OCI-LY7 (cell line): ENCODE results near the gene DNAJB1. TPM values are rescaled to one million over a fixed set of nuclear protein-coding genes. Genes with fewer than 3 reads are reported as not detected.

ENCODE experiments used
- BruUV-seq: library from RNA; stranded (reverse); fragments of 400-500 nt; replicated peaks from 2 replicates; lab custom pipeline; 2021; lab: Mats Ljungman, UMichigan
- CTCF ChIA-PET: fragments of 300-600 bp; sonication (Branson Sonifier 250); formaldehyde crosslinking; loops from one replicate; lab custom pipeline; 2022; ENCODE audit warnings: antibody characterized with exemption; ENCODE audit not compliant: unreplicated experiment; lab: Charles Lee
- POLR2A ChIA-PET: fragments of 300-600 bp; sonication (Branson Sonifier 250); formaldehyde crosslinking; loops from one replicate; lab custom pipeline; 2022; ENCODE audit warnings: antibody characterized with exemption; lab: Charles Lee
- DNase-seq: peaks from one replicate; pipeline ENCODE4 v3.0.0-alpha.2; 2015; ENCODE audit warnings: low spot score
- H2AFZ ChIP-seq: fragments of 200-600 bp; sonication (generic), shearing (Covaris generic); 2 replicates; pipeline ENCODE4 v1.6.1; 2014; ENCODE audit warnings: mild to moderate bottlenecking, antibody characterized with exemption, low read length, moderate library complexity
- H3K27ac ChIP-seq: fragments of 200-600 bp; sonication (generic); 2 replicates; pipeline ENCODE4 v1.5.1; 2014; ENCODE audit warnings: mixed run types, low read depth, mild to moderate bottlenecking, moderate library complexity, low read length, inconsistent platforms; ENCODE audit not compliant: poor library complexity, severe bottlenecking
- H3K36me3 ChIP-seq: fragments of 200-600 bp; sonication (generic); 2 replicates; pipeline ENCODE4 v1.6.1; 2014; ENCODE audit warnings: mild to moderate bottlenecking, antibody characterized with exemption, low read length, moderate library complexity, mixed read lengths; ENCODE audit not compliant: insufficient read depth
- H3K4me1 ChIP-seq: fragments of 200-600 bp; sonication (generic); 2 replicates; pipeline ENCODE4 v1.5.1; 2014; ENCODE audit warnings: mild to moderate bottlenecking, low read length; ENCODE audit not compliant: insufficient read depth, poor library complexity, severe bottlenecking
- H3K4me2 ChIP-seq: fragments of 200-600 bp; sonication (generic); 2 replicates; pipeline ENCODE4 v1.6.1; 2014; ENCODE audit warnings: mild to moderate bottlenecking, low read length
- H3K4me3 ChIP-seq: fragments of 200-600 bp; sonication (generic); 2 replicates; pipeline ENCODE4 v1.5.1; 2014; ENCODE audit warnings: mild to moderate bottlenecking, low read depth, low read length; ENCODE audit not compliant: poor library complexity, severe bottlenecking
- H3K79me2 ChIP-seq: fragments of 200-600 bp; sonication (generic); 2 replicates; pipeline ENCODE4 v1.6.1; 2016; ENCODE audit warnings: low read depth, mild to moderate bottlenecking, low read length, moderate library complexity, mixed read lengths; ENCODE audit not compliant: insufficient read depth
- H3K9me2 ChIP-seq: fragments of 200-600 bp; sonication (generic); 2 replicates; pipeline ENCODE4 v1.6.1; 2016; ENCODE audit warnings: mild to moderate bottlenecking, low read length, mixed read lengths; ENCODE audit not compliant: insufficient read depth
- H3K9me3 ChIP-seq: fragments of 200-600 bp; sonication (generic); 2 replicates; pipeline ENCODE4 v1.6.1; 2014; ENCODE audit warnings: mild to moderate bottlenecking, mixed run types, low read length, mixed read lengths
- H4K20me1 ChIP-seq: fragments of 200-600 bp; sonication (generic); 2 replicates; pipeline ENCODE4 v1.6.1; 2014; ENCODE audit warnings: mild to moderate bottlenecking, antibody characterized with exemption, low read length, moderate library complexity, mixed read lengths; ENCODE audit not compliant: insufficient read depth
- EZH2phosphoT487 ChIP-seq: fragments of 200-600 bp; sonication (generic); IDR thresholded peaks from 2 replicates; pipeline ENCODE4 v1.6.1; 2018; ENCODE audit warnings: low read depth, borderline replicate concordance, mild to moderate bottlenecking, mixed run types, antibody characterized with exemption, low read length, moderate library complexity, mixed read lengths
- intact Hi-C: fragments of 100-400 bp; cut with micrococcal nuclease; formaldehyde crosslinking; loops from one replicate; pipeline ENCODE4 v1.10.0; 2022; ENCODE audit not compliant: unreplicated experiment
- total RNA-seq, 2 experiments: library from RNA; depleted of rRNA in 1 of 2; stranded (reverse); fragments of >200 nt in 1 of 2; shearing (Covaris generic) in 1 of 2; gene quantifications; 2 replicates each; pipeline ENCODE4 v1.2.3, GENCODE V29; 2014 to 2022
- TF ChIP-seq, protein P1 (sequence below): fragments of 200-600 bp; sonication (generic); conservative IDR thresholded peaks from 2 replicates; pipeline ENCODE4 v1.5.1; 2014; ENCODE audit warnings: mild to moderate bottlenecking, antibody characterized with exemption, low read length, moderate library complexity, mixed read lengths

DNAJB1 gene
- total RNA-seq, 2 experiments from 2014 or later = 63.7 to 76.7 TPM

DNA sequence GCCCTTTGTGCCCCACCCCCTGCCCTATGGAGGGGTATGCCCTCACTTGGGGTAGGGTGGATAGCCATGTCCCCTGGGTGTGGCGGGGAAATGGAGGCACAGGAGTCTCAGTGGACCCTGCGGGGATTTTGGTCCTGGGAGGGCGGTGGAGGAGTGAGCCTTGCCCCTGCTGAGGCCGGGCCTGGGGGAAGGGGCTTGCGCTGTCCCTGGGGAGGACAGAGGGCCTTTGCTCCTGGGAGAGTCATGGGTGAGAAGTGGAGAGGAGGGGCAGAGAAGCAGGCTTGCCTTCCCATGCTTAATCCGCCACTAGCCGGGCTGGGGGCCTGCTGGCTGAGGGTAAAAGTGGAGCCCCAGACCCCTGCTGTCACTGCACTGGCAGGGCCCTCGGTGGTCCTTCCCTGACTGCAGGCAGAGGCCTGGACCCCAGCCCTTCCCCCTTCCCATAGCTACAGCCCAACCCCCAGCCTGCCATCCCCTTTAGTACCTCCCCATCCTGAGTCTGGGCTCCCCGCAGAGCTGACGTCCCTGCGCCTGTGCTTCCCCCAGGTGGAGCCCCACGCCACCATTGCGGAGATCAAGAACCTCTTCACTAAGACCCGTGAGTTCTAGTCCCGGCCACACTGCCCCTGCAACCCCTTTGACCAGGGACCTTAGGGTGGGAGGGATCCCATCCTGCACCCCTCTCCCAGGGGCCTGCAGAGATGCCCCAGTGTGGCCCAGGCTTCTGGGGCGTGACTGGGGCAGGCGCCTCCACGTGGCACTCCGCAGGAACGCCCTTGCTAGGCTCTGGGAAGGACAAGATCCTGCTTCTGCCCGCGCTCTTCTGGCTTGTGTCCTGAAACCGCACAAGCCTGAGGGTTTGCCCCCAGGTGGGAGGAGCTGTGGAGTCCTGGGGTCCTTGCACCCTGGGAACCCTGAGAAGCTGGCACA lies 44.7 kb upstream of the DNAJB1 start:
- intact Hi-C loops = no loop called here
- CTCF ChIA-PET = no interaction called here
- TF ChIP-seq EZH2phosphoT487 = no peak
- TF ChIP-seq, protein P1, sequence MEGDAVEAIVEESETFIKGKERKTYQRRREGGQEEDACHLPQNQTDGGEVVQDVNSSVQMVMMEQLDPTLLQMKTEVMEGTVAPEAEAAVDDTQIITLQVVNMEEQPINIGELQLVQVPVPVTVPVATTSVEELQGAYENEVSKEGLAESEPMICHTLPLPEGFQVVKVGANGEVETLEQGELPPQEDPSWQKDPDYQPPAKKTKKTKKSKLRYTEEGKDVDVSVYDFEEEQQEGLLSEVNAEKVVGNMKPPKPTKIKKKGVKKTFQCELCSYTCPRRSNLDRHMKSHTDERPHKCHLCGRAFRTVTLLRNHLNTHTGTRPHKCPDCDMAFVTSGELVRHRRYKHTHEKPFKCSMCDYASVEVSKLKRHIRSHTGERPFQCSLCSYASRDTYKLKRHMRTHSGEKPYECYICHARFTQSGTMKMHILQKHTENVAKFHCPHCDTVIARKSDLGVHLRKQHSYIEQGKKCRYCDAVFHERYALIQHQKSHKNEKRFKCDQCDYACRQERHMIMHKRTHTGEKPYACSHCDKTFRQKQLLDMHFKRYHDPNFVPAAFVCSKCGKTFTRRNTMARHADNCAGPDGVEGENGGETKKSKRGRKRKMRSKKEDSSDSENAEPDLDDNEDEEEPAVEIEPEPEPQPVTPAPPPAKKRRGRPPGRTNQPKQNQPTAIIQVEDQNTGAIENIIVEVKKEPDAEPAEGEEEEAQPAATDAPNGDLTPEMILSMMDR = no peak
- no peak overlapping the region for H3K4me2 ChIP-seq
- peaks cover 24% of the 10 kb centered on the region for H3K4me1 ChIP-seq
- no TSS peak for BruUV-seq
- peaks cover 14% of the 10 kb centered on the region; the same call in 1 of the 2 replicates for H3K79me2 ChIP-seq
- no peaks in the 10 kb centered on the region for H3K9me3 ChIP-seq
- POLR2A ChIA-PET = no interaction called here
- H2AFZ ChIP-seq = no peak overlapping the region
- H3K27ac ChIP-seq = no peak overlapping the region
- H4K20me1 ChIP-seq = no peaks in the 10 kb centered on the region
- H3K9me2 ChIP-seq = no peaks in the 10 kb centered on the region
- peaks cover 45% of the 10 kb centered on the region for H3K36me3 ChIP-seq
- no peak for DNase-seq
- no peak overlapping the region for H3K4me3 ChIP-seq

DNA sequence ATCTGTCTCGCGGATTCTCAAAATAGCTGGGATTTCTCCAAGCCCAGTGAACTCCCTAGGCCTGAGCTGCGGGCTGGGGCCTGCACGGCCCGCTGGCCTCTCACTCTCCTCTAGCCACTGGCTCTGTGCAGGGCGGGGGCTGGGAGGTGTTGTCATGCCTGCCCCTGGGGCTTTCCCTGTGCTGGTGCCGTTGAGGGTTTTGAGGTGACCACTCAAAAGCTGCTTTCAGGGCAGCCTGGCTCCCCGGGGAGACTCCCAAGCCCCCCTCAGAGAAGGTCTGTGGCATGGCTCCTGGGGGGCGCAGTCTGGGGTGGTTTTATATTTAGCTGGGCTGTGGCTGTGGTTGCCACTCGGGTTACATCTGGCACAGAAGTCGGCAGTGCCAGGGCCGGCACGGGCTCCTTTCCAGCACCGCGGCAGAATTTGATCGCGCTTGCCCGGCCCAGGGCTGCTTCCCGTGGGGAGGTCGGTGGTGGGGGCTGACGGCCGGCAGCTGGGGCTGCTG lies 43.7 kb upstream of the DNAJB1 start:
- TF ChIP-seq, protein P1 = no peak
- TF ChIP-seq EZH2phosphoT487 = no peak
- H3K4me3 ChIP-seq = no peak overlapping the region
- intact Hi-C loops = no loop called here
- no peaks in the 10 kb centered on the region for H4K20me1 ChIP-seq
- H3K27ac ChIP-seq = no peak overlapping the region
- no peak for DNase-seq
- H3K79me2 ChIP-seq = peaks cover 14% of the 10 kb centered on the region; the same call in 1 of the 2 replicates
- ChIA-PET CTCF (interaction anchor here (0.6 kb wide), 1 partner anchor 60 kb away, joined by 3 read pairs; no protein-coding TSS in a partner anchor), POLR2A (interaction anchor here (0.6 kb wide), 1 partner anchor 10 kb away, joined by 3 read pairs; no protein-coding TSS in a partner anchor)
- peaks cover 25% of the 10 kb centered on the region for H3K4me1 ChIP-seq
- H2AFZ ChIP-seq = no peak overlapping the region
- H3K9me3 ChIP-seq = no peaks in the 10 kb centered on the region
- peaks cover 34% of the 10 kb centered on the region for H3K36me3 ChIP-seq
- no peak overlapping the region for H3K4me2 ChIP-seq
- no peaks in the 10 kb centered on the region for H3K9me2 ChIP-seq
- BruUV-seq = no TSS peak
